Activated CD8-positive, alpha-beta T cell treated with anti-CD3 and anti-CD28 coated beads, Interleukin-2, amount 10 ng/mL, durations not matched to agents 7 days and 5 days (primary cell): ENCODE data around the gene BTNL2. TPM values are rescaled to one million over a fixed set of nuclear protein-coding genes. Genes with fewer than 3 reads are reported as not detected.

Experiments
- ATAC-seq: fragments of 150-1000 bp; cut with Tn5 transposase; one replicate; pipeline ENCODE4 v1.10.0; 2021; ENCODE audit warnings: moderate library complexity
- CTCF ChIA-PET: fragments of 350-600 bp; sonication (Branson Sonifier 250); formaldehyde crosslinking; loops from one replicate; lab custom pipeline; 2021; ENCODE audit warnings: antibody characterized with exemption; lab: Charles Lee
- POLR2A ChIA-PET: fragments of 350-600 bp; sonication (Branson Sonifier 250); formaldehyde crosslinking; loops from one replicate; lab custom pipeline; 2021; ENCODE audit warnings: antibody characterized with exemption; lab: Charles Lee
- DNase-seq: peaks from one replicate; pipeline ENCODE4 v3.0.0-alpha.2; 2020
- H3K27ac Mint-ChIP-seq: one replicate; pipeline ENCODE4 v1.8.0; 2021; ENCODE audit warnings: mild to moderate bottlenecking, mixed read lengths
- H3K27me3 Mint-ChIP-seq: one replicate; pipeline ENCODE4 v1.8.0; 2021; ENCODE audit warnings: low read depth, mixed read lengths
- H3K36me3 Mint-ChIP-seq: one replicate; pipeline ENCODE4 v1.8.0; 2021; ENCODE audit warnings: low read depth, mixed read lengths
- H3K4me1 Mint-ChIP-seq: one replicate; pipeline ENCODE4 v1.8.0; 2021; ENCODE audit warnings: low read depth, mixed read lengths
- H3K4me3 Mint-ChIP-seq: one replicate; pipeline ENCODE4 v1.8.0; 2021; ENCODE audit warnings: mild to moderate bottlenecking, mixed read lengths
- H3K9me3 Mint-ChIP-seq: one replicate; pipeline ENCODE4 v1.8.0; 2022; ENCODE audit warnings: mixed read lengths; ENCODE audit not compliant: insufficient read depth
- total RNA-seq, 2 experiments: library from RNA; stranded (reverse); gene quantifications; one replicate each; pipeline ENCODE4 v1.2.3, GENCODE V29; 2021

BTNL2 gene
- total RNA-seq, 2 experiments from 2014 or later: not detected

DNA sequence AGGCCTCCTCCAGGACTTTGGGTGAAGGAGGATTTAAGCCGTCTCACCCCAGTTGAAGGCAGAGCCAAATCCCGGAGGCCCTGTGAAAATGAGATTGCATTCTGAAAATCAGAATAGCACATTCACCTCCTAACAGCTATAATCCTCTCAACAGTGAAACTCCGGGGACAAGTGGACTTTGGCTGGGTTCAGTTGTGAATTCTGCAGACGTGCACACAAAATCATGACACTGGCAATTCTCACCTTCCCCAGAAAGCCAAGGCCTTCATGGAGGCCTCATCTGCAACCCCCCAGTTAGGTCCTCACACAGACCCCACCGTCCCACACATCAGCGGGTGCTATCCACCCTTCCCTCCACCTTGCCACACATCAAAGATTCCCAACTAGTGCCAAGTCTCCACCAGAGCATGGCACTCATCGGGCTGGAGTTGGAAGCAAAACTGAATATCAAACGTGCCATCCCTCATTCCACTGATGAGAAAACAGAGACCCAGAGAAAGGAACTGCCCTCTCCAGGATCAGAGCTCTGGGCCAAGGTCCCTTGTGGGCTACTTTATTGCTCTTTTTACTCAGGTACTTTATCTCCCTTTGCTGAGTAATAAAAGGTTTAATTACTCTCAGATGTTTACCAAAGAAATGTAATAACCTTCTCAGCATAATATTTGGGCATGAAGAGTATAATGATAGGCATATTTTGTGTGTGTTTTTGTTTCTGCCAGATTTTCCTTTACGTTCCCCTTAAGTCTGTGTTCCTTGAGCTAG lies 4.8 kb upstream of the BTNL2 start:
- POLR2A ChIA-PET: no interaction called here
- H3K27me3 Mint-ChIP-seq: peaks cover 53% of the 10 kb centered on the region
- CTCF ChIA-PET: interaction anchor here (1.4 to 9.6 kb wide), 3 partner anchors 259 to 376 kb away, joined by 3 to 105 read pairs (median 10); no protein-coding TSS in a partner anchor
- no peaks in the 10 kb centered on the region for H3K36me3 Mint-ChIP-seq
- no peaks in the 10 kb centered on the region for H3K9me3 Mint-ChIP-seq
- DNase-seq (no peak), ATAC-seq (no peak)
- H3K27ac Mint-ChIP-seq: no peak overlapping the region
- H3K4me3 Mint-ChIP-seq: no peak overlapping the region
- H3K4me1 Mint-ChIP-seq: peaks cover 8% of the 10 kb centered on the region

DNA sequence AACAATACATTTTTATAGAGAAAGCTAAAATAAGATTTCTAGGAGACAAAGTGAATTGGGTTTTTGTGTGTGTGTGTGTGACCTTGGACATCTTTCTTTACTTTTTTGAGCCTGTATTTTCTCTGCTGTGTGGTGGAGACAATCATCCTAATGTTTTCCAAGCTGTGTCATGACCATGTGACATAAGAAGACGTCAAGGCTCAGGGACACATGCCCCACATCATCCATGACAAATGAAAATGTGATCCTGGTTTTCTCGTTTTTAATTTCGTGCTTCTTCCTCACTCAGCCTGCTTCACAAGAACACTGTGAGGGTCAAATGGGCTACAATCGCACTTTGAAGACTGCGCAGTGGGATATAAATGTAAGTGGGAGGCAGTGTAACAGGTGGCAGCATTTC lies 3.9 kb upstream of the BTNL2 start:
- Mint-ChIP-seq H3K4me3 (no peak overlapping the region), H3K36me3 (no peaks in the 10 kb centered on the region), H3K9me3 (no peaks in the 10 kb centered on the region), H3K27ac (no peak overlapping the region), H3K4me1 (peaks cover 8% of the 10 kb centered on the region), H3K27me3 (peaks cover 50% of the 10 kb centered on the region)
- ATAC-seq (no peak), DNase-seq (no peak)
- CTCF ChIA-PET: interaction anchor here (0.9 to 9.6 kb wide), 3 partner anchors 290 to 427 kb away, joined by 3 to 105 read pairs (median 10); partner anchors contain the start of gene TAP2
- POLR2A ChIA-PET: interaction anchor here (0.6 kb wide), 1 partner anchor 28 kb away, joined by 3 read pairs; no protein-coding TSS in a partner anchor

DNA sequence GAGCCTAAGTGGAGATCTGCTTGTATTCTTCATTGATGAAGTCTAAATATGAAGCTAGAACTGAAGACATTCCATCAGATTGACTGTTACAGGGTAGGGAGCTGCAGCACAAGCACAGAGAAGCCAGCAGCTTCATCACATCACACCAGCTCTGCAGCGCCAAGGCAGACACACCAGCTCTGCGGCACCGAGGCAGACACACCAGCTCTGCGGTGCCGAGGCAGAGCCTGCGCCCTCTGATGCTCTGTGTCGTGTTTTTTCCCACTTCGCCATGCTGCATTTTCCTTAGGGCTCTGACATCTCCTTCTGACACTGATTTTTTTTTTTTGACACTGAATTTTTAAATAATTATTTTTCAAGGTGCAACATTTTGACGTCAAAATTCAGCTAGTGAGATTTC lies 784 bp downstream of the BTNL2 start:
- POLR2A ChIA-PET: no interaction called here
- Mint-ChIP-seq H3K4me1 (no peaks in the 10 kb centered on the region), H3K36me3 (no peaks in the 10 kb centered on the region), H3K4me3 (no peak overlapping the region), H3K27ac (no peak overlapping the region), H3K27me3 (peaks cover 44% of the 10 kb centered on the region), H3K9me3 (no peaks in the 10 kb centered on the region)
- DNase-seq: no peak
- CTCF ChIA-PET: interaction anchor here (5.9 kb wide), 1 partner anchor 8 kb away, joined by 39 read pairs; no protein-coding TSS in a partner anchor
- no peak for ATAC-seq

DNA sequence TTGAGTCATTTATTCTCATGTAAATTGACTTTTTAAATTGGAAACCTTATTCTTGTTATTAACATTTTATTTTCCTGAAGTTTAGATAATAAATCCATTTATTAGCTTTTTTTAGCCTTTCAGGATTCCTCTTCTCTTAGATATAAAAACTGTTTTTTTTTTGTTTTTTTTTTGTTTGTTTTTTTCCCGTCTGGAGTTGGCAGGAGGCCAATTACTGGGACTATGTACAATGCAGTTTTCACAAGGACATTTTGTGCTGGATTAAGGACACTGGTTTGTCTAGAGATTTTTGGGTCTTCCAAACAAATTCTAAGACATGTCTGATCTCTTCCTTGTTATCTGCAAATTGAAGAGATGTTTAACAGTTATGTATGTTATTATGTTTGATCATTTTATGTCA lies 1.3 kb downstream of the BTNL2 start:
- ATAC-seq (no peak), DNase-seq (no peak)
- no peak overlapping the region for H3K4me3 Mint-ChIP-seq
- H3K27ac Mint-ChIP-seq: no peak overlapping the region
- CTCF ChIA-PET: interaction anchor here (5.9 kb wide), 1 partner anchor 8 kb away, joined by 39 read pairs; no protein-coding TSS in a partner anchor
- H3K4me1 Mint-ChIP-seq: no peaks in the 10 kb centered on the region
- H3K9me3 Mint-ChIP-seq: no peaks in the 10 kb centered on the region
- H3K27me3 Mint-ChIP-seq: peaks cover 41% of the 10 kb centered on the region
- no peaks in the 10 kb centered on the region for H3K36me3 Mint-ChIP-seq
- POLR2A ChIA-PET: no interaction called here

DNA sequence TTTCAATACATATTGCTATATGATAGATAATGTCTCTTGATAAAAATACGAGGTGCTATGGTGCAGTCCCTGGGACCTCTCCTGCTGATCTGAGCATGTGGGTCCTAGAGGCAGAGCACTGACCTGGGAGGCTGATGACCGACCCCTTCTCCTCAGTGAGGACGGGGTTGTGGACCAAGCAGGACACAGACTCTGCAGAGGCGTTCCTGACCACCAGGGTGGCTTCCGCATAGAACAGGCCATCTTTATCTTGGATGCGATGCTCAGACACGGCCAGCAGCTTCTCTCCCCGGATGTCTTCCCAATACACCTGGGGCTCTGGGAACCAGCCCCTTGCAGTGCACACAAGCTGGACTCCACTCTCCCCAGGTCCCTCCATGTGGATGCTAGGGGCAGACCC lies 4.2 kb downstream of the BTNL2 start:
- Mint-ChIP-seq H3K4me3 (no peak overlapping the region), H3K4me1 (no peaks in the 10 kb centered on the region), H3K27ac (no peak overlapping the region), H3K36me3 (no peaks in the 10 kb centered on the region), H3K9me3 (no peaks in the 10 kb centered on the region), H3K27me3 (peaks cover 43% of the 10 kb centered on the region)
- no peak for ATAC-seq
- ChIA-PET CTCF (interaction anchor here (1.6 to 5.9 kb wide), 2 partner anchors 11 to 383 kb away, joined by 6 to 39 read pairs; no protein-coding TSS in a partner anchor), POLR2A (no interaction called here)
- DNase-seq: no peak

DNA sequence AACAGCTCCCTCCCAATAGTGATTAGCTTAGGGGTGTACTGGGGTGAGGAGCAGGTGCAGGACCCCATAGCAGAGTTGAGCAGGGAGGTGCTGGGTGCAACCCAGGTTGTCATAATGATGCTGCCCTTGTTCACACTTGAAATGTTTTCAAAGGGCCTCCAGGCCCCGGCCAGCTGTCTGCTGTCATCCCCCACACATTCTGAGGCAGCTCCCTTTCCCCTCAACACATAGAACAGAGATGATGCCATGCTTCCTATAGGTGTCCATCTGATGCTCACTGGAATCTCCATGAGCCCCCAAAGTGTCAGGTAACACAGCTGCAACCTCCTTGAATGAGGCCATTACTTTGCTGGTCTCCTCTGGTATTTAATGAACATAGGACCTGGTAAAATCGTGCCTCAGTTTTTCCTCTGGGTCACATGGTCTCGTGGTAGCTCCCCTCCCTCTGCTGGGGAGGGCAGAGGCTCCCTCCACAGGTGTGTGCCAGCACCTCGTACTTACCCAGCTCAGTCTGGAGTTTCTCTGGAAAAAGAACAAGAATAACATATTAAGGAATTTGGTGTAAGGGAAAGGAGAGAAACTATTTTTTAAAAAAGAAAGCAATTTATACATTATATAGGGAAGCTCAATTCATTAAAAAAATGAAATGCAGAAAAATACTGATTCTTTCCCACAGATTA lies 5.6 kb downstream of the BTNL2 start:
- H3K4me1 Mint-ChIP-seq: no peaks in the 10 kb centered on the region
- H3K36me3 Mint-ChIP-seq: no peaks in the 10 kb centered on the region
- peaks cover 36% of the 10 kb centered on the region for H3K27me3 Mint-ChIP-seq
- H3K27ac Mint-ChIP-seq: no peak overlapping the region
- no peak overlapping the region for H3K4me3 Mint-ChIP-seq
- H3K9me3 Mint-ChIP-seq: no peaks in the 10 kb centered on the region
- ATAC-seq (no peak), DNase-seq (no peak)
- CTCF ChIA-PET: interaction anchor here (0.9 to 5.9 kb wide), 5 partner anchors 13 to 392 kb away, joined by 3 to 39 read pairs (median 5); no protein-coding TSS in a partner anchor
- POLR2A ChIA-PET: no interaction called here

DNA sequence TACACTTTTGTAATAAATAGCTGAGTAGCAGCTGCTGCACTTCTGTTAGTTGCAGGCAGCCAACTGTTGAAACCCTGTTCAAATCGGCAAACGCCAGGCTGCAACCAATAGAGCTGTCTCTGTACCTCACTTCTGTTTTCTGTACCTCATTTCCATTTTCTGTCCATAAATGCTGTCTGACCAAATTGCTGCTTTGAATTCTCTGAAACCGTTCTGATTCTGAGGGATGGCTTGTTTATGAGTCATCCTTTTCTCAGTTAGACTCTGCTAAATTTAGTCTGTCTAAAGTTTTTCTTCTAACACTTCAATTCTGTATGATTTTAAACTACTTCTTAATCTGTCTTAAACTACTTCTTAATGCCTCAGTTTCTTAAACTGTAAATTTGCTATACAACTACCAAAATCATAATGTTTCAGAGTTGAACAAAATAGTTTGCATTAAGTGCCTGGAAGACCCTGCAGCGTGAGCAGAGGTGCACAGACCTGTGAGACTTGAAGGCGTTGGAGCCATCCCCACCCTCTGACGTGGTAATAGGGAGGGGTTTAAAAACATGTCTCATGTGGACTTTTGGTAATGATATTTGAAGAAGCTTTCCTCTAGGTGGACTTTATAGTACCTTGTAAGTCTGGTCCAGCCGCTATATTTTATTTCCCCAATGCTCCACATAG lies 9.6 kb downstream of the BTNL2 start:
- ChIA-PET POLR2A (no interaction called here), CTCF (interaction anchor here (1.0 kb wide), 1 partner anchor 295 kb away, joined by 3 read pairs; no protein-coding TSS in a partner anchor)
- H3K36me3 Mint-ChIP-seq: no peaks in the 10 kb centered on the region
- no peak overlapping the region for H3K4me3 Mint-ChIP-seq
- H3K9me3 Mint-ChIP-seq: no peaks in the 10 kb centered on the region
- DNase-seq: no peak
- H3K27me3 Mint-ChIP-seq: peaks cover 32% of the 10 kb centered on the region
- no peaks in the 10 kb centered on the region for H3K4me1 Mint-ChIP-seq
- ATAC-seq: no peak
- no peak overlapping the region for H3K27ac Mint-ChIP-seq

DNA sequence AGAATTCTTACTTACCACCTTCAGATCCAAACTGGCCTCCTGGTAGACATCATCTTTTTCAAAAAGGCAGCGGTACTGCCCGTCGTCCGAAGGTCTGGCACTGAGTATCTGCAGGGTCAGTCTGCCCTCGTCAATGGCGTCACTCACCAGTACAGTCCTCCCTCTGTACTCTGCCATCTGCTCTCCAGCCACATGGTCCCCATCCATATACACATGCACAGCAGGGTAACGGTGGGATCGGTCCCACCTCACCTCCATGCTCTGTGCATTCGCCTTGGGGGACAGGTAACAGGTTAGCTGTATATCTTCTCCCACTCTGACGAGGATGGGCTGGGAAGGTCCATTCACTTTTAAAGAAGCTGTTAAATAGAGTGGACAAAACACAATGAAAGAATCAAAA lies 11.0 kb downstream of the BTNL2 start:
- H3K9me3 Mint-ChIP-seq: no peaks in the 10 kb centered on the region
- peaks cover 32% of the 10 kb centered on the region for H3K27me3 Mint-ChIP-seq
- H3K4me3 Mint-ChIP-seq: no peak overlapping the region
- DNase-seq (no peak), ATAC-seq (no peak)
- POLR2A ChIA-PET: no interaction called here
- H3K36me3 Mint-ChIP-seq: no peaks in the 10 kb centered on the region
- no peaks in the 10 kb centered on the region for H3K4me1 Mint-ChIP-seq
- CTCF ChIA-PET: no interaction called here
- H3K27ac Mint-ChIP-seq: no peak overlapping the region

DNA sequence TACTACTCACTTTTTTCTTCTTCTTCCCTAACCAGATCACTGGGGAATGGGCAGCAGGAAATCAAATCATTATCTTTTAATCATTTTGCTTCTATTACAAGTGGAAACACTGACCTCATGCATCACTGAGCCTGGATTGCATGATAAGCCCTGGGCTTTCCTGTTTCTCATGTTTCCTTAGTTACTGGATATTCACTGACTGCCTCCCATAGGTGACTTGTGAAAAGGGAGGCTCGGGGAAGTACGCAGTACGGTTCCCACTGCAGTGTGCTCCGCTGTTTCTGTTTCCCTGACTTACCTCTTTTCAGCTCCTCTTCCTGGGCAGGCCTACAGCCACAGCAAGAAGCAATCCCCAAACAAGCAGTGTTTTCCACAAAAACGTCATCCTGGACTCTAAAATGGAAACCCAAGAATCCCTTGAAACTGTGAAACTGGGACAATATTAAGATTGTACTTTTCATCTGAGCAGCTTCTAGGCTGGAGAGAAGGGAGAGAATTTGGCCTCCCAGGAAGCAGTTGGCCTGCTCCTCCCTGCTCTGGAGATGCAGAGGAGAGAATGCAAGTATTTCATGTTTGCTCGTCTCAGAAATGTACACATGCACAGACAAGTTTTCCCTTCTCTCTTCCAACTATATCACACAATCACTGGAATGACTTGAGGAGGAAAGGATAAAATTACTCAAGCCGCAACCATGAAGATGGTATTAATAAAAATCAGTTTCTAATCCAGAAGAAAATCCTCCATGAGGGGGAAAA lies 13.1 kb downstream of the BTNL2 start:
- CTCF ChIA-PET: interaction anchor here (1.2 kb wide), 1 partner anchor 149 kb away, joined by 3 read pairs; no protein-coding TSS in a partner anchor
- Mint-ChIP-seq H3K4me3 (no peak overlapping the region), H3K27ac (no peak overlapping the region), H3K27me3 (peaks cover 40% of the 10 kb centered on the region), H3K4me1 (no peaks in the 10 kb centered on the region), H3K9me3 (no peaks in the 10 kb centered on the region), H3K36me3 (no peaks in the 10 kb centered on the region)
- no peak for ATAC-seq
- DNase-seq: no peak
- POLR2A ChIA-PET: no interaction called here

DNA sequence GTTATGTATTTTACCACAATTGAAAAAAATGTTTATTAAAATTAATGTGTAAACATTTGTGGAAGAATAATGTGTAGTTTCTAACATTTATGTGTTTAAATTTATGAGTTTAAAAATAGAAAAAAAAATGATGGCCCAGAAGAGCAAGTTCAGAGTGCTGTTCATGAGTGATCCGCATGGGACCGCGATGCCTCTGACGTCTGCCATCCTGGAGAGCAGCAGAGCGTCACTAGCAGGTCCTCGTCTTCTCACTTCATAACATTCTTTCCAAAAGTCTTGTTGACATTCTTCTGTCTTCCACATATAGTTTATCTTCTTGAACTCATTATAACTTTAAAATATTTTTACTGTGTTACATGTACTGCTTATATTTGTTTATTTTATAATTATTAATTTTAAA lies 15.5 kb downstream of the BTNL2 start:
- POLR2A ChIA-PET: no interaction called here

More for the DNA sequence above, 15.5 kb downstream of the BTNL2 start:
- ATAC-seq: no peak
- Mint-ChIP-seq H3K9me3 (no peaks in the 10 kb centered on the region), H3K4me1 (no peaks in the 10 kb centered on the region), H3K4me3 (no peak overlapping the region), H3K36me3 (no peaks in the 10 kb centered on the region), H3K27ac (no peak overlapping the region), H3K27me3 (peaks cover 36% of the 10 kb centered on the region)
- CTCF ChIA-PET: no interaction called here
- no peak for DNase-seq
